Measurements from ENCODE around the gene ZBTB47.

GRCh38 chr3:42713747-42714146 is 60.2 kb downstream of the ZBTB47 start:
- TF ChIP-seq CTCF (IDR thresholded peaks at IDR 0.05; ENCODE audit: low read depth, low read length) (no peak), POLR2A (IDR thresholded peaks at IDR 0.05; ENCODE audit: extremely low read depth, insufficient read length) (no peak), MAX (IDR thresholded peaks at IDR 0.05; ENCODE audit: low read depth, low read length) (no peak)

All from NB4 (cell line).